Stimulated activated CD4-positive, alpha-beta T cell treated with anti-CD3 and anti-CD28 coated beads, Interleukin-15, amount 100 ng/mL, for 48 hours (primary cell): Measurements from ENCODE around the gene ADK.
A peak's percentile ranks its signal among the peaks of the same experiment; 100 is the strongest.
"Not testable (repeated sequence)": the region's sequence is repeated elsewhere in the genome, so short reads cannot be mapped to it uniquely, and the experiment has no call there.

Source experiments
- DNase-seq, 2 donors: peaks; one replicate each; pipeline ENCODE4 v3.0.0-alpha.2; 2020; ENCODE audit warnings: low read depth in 2 of 2

ADK gene

GRCh38 chr10:74544106-74544505 is 393.1 kb downstream of the ADK start:
- no peak for DNase-seq

GRCh38 chr10:74548676-74549075 is 397.7 kb downstream of the ADK start:
- no peak for DNase-seq

DNA sequence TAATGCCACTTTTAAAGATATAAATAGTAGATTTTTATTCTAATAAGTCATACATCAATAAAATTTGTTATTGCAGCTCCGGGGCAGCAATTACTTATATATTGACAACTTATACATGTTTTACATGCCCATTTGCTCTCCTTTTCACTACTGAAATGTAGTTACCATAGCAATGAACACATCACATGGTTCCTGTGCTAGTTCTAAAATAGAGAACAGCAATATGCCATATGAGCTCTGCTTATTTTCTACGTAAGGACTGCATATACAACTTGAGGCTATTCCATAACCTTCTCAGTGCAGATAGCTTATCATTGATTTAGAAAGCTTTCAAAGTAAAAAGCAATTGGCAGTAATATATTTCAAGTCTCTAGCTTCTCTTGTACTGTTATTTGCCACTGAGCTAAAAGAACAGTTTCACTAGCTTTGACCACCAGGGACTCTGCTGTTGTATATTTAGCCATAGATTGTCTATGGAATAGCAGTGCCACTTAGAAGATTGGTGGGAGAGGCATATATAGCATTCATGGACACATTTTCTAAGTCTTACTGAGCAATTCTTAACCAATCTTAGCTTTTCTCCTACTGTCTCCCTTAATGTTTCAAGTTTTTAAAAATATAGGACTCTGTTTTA is 405.2 kb downstream of the ADK start:
- no peak for DNase-seq

GRCh38 chr10:74557098-74557497 is 406.1 kb downstream of the ADK start:
- no peak for DNase-seq

GRCh38 chr10:74558403-74558802 is 407.4 kb downstream of the ADK start:
- DNase-seq: no peak

GRCh38 chr10:74558897-74559296 is 407.9 kb downstream of the ADK start:
- DNase-seq: no peak

- not testable (repeated sequence) for DNase-seq
Observed at GRCh38 chr10:74568896-74569295, 417.9 kb downstream of the ADK start.

- DNase-seq: not testable (repeated sequence)
Observed at GRCh38 chr10:74573497-74573896, 422.5 kb downstream of the ADK start.

DNA sequence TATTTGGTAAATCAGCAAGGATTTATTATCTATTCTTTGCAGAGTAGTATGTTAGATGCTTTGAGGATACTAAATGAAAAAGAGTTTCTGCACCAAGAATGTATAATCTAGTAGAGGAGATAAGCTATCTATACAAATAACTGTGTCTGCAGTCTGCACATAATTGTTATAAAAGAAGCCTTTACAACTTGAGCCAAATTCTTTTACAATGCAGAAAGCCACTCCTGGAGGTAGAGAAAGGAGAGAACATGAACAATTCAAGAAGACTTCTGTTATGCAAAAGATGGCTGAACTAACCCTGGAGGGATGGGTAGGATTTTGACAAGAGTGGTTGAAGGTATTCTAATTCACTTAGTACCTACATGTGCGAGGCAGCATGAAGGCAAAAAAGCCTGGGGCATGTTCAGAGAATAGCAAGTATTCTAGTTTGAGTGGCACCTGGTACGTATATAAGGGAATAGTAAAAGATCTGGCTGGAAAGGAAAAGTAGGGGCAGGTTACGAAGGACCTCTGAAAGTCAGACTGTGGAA is 424.2 kb downstream of the ADK start:
- DNase-seq: no peak

GRCh38 chr10:74575912-74576311 is 424.9 kb downstream of the ADK start:
- no peak for DNase-seq

DNA sequence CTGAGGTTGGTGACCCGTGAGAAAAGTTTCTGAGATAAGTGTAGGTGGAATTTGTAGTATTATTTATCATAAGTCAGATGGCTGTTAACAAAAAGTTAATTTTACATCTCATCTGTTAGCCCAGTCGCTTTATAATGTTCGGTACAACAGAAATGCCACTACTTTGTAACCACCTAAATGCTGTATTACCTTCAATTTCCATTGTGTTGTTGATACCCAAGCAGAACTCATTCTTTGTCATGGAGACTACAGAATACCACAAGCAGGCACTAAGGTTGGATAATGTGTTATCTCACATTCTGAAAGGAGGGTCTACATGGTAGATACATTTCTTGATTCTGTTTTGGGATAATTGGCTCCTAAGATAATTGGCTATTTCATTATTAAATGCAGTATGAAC is 425.6 kb downstream of the ADK start:
- DNase-seq: no peak

DNA sequence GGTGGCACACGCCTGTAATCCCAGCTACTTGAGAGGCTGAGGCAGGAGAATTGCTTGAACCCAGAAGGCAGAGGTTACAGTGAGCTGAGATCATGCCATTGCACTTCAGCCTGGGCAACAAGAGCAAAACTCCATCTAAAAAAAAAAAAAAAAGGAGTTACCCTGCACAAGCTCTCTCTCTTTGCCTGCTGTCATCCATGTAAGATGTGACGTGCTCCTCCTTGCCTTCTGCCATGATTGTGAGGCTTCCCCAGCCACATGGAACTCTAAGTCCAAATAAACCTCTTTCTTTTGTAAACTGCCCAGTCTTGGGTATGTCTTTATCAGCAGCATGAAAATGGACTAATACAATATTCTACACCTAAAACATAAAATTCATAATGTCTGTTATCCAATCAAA is 429.4 kb downstream of the ADK start:
- not testable (repeated sequence) for DNase-seq

DNA sequence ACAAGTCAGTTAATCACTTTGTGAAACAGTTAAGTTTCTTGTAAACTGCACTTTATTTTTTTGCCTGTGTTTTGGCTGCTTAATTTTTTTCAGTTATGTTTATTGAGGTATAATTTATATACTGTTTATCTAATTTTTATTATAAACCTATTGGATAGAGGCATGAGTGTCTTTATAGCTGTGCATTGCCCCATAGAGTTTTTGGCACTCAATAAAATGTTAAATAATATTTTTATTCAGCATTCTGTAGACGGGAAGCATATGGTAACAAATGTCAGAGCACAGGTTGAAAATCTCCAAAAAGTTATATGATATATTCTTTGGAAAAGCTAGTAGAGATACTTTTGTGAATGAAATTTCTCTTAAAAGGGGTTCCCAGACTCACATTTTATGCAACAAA is 431.5 kb downstream of the ADK start:
- no peak for DNase-seq

GRCh38 chr10:74585231-74586087 is 434.4 kb downstream of the ADK start:
- DNase-seq: peak; percentile 28 to 37

GRCh38 chr10:74586088-74586585 is 435.1 kb downstream of the ADK start:
- DNase-seq: peak; percentile 12 to 14

DNA sequence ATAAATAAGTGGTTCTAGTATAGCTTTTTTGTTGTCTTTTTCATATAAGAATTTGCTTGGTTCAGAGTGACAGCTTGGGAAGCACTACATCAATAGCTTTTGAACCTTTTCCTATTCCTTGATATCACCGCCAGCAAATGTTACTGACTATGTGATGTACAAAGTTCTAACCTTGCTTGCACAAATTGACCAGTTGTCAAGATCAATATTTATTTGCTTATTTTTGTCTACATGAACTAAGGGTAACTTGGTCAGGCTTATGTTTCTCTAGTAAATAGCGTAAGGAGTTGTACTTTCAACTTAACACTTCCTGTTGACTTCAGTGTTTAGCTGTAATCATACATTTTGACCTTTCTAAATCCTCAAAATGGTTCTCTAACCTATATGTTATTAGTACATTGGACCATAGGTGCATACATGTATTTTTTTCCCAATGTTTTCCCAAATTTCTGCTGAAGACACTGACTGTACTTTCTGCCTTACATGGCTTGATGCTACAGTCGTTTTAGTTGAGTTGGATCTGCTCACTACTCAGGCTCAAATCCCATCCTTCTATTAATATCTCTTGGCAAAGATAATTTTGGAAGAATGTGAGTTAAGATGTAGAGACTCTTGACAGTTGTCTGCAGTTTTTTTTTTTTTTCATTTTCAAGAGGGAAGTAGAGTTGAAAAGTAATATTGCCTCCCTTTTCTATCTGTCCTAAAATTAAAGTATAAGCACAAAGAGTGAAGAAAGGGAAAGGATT is 436.3 kb downstream of the ADK start:
- no peak for DNase-seq

GRCh38 chr10:74589226-74589673 is 438.2 kb downstream of the ADK start:
- peak; percentile 67 to 80 for DNase-seq

DNA sequence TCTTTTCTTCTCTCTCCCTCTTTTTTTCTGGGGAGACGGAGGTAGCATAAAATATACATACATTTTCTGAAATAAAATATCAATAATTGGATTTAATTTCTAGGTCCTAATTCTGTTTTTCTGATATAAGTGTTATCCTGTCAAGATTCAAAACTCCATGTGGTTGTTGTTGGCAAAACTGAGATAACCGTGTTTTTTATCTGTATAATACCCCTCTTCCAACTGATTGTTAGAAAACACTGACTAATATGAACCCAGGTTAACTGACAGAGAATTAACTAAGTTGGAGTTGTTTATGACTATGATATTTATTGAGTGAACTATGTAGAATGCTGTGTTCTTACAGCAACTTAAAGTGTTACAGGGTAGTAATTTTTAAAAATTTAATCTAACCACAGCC is 438.8 kb downstream of the ADK start:
- DNase-seq: no peak

DNA sequence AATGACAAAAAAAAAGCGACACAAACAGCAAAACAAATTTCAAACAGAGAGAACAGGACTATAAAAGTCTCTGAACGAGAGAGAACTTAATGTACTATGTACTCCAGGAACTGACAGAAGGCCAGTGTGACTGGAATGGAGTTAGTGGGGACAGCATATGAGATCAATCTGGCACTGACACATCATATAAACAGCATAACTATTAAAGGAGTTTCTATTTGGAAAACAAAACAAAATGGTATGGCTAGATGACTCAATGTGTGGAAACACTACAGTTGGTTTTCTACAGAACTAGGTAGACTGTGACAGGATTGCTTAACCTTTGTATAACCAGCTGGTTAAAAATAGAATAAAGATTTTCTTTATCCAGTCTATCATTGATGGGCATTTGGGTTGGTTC is 442.4 kb downstream of the ADK start:
- no peak for DNase-seq

DNA sequence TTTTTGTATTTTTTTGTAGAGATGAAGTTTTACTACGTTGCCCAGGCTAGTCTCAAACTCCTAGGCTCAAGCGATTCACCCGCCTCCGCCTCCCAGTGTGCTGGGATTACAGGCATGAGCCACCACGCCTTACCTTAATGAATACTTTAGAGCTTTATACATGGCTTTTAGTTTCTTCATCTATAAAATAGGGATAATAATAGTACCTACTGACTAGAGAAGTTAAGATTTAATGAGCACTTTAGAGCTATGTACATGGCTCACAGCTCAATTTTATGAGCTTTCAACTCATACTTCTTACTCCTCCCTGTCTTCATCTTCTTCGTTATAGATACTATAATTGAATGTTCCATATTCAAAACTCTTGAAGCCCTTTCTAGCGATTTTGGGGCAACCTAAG is 445.7 kb downstream of the ADK start:
- no peak for DNase-seq

DNA sequence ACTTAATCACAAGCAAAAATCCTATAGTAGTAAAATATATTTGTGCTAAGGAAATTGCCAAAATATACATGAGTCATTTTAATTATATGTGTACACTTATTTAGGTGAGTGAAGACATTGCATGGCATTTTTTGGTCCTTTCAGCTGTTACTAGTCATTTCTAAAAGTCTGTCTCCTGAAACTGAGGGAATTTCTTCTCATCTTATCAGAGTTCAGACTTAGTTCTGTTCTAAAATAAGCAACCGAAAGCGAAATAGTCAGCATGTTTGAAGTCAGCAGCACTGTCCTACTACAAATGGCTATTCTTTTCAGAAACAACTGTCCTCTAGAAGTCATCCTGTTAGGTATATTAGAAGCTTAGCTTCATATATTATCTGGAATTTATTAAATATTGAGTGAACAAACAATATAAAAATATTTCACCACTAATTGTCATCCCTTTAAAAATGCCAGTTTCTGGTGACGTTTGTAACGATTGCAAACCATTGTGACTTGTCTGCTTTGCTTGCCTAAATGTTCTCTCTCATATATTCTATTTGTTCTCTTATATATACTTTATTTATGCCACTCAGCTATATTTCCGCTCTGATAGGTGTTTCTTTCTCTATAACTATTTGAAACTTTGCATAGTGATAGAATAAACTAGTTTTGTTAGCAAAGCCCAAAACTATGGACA is 448.0 kb downstream of the ADK start:
- DNase-seq: no peak

- DNase-seq: no peak
Observed at GRCh38 chr10:74599672-74600071, 448.7 kb downstream of the ADK start.
